Activated CD4-positive, alpha-beta T cell treated with anti-CD3 and anti-CD28 coated beads, Interleukin-2, amount 10 ng/mL, durations not matched to agents 7 days and 5 days (primary cell): Measurements from ENCODE around the gene ANLN. TPM values are rescaled to one million over a fixed set of nuclear protein-coding genes. Genes with fewer than 3 reads are reported as not detected.

ENCODE experiments used
- CTCF ChIA-PET: fragments of 350-600 bp; sonication (Branson Sonifier 250); formaldehyde crosslinking; loops from one replicate; lab custom pipeline; 2021; ENCODE audit warnings: antibody characterized with exemption; lab: Charles Lee
- POLR2A ChIA-PET: fragments of 350-600 bp; sonication (Branson Sonifier 250); formaldehyde crosslinking; loops from one replicate; lab custom pipeline; 2021; ENCODE audit warnings: antibody characterized with exemption; lab: Charles Lee
- DNase-seq: peaks from one replicate; pipeline ENCODE4 v3.0.0-alpha.2; 2020
- H3K27ac Mint-ChIP-seq: one replicate; pipeline ENCODE4 v1.8.0; 2021; ENCODE audit warnings: mild to moderate bottlenecking, moderate library complexity, mixed read lengths
- H3K27me3 Mint-ChIP-seq: one replicate; pipeline ENCODE4 v1.8.0; 2021; ENCODE audit warnings: mixed read lengths
- H3K36me3 Mint-ChIP-seq: one replicate; pipeline ENCODE4 v1.8.0; 2021; ENCODE audit warnings: low read depth, mixed read lengths
- H3K4me1 Mint-ChIP-seq: one replicate; pipeline ENCODE4 v1.8.0; 2021; ENCODE audit warnings: mixed read lengths
- H3K4me3 Mint-ChIP-seq: one replicate; pipeline ENCODE4 v1.8.0; 2021; ENCODE audit warnings: mild to moderate bottlenecking, moderate library complexity, mixed read lengths
- H3K9me3 Mint-ChIP-seq: one replicate; pipeline ENCODE4 v1.8.0; 2021; ENCODE audit warnings: mixed read lengths
- total RNA-seq, 2 experiments: library from RNA; stranded (reverse); gene quantifications; one replicate each; pipeline ENCODE4 v1.2.3, GENCODE V29; 2021

Gene ANLN, protein sequence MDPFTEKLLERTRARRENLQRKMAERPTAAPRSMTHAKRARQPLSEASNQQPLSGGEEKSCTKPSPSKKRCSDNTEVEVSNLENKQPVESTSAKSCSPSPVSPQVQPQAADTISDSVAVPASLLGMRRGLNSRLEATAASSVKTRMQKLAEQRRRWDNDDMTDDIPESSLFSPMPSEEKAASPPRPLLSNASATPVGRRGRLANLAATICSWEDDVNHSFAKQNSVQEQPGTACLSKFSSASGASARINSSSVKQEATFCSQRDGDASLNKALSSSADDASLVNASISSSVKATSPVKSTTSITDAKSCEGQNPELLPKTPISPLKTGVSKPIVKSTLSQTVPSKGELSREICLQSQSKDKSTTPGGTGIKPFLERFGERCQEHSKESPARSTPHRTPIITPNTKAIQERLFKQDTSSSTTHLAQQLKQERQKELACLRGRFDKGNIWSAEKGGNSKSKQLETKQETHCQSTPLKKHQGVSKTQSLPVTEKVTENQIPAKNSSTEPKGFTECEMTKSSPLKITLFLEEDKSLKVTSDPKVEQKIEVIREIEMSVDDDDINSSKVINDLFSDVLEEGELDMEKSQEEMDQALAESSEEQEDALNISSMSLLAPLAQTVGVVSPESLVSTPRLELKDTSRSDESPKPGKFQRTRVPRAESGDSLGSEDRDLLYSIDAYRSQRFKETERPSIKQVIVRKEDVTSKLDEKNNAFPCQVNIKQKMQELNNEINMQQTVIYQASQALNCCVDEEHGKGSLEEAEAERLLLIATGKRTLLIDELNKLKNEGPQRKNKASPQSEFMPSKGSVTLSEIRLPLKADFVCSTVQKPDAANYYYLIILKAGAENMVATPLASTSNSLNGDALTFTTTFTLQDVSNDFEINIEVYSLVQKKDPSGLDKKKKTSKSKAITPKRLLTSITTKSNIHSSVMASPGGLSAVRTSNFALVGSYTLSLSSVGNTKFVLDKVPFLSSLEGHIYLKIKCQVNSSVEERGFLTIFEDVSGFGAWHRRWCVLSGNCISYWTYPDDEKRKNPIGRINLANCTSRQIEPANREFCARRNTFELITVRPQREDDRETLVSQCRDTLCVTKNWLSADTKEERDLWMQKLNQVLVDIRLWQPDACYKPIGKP
- total RNA-seq: 100 to 1,000 TPM in 1 of 2 experiments, 10 to 100 TPM in 1; 87.9 to 100 TPM

DNA sequence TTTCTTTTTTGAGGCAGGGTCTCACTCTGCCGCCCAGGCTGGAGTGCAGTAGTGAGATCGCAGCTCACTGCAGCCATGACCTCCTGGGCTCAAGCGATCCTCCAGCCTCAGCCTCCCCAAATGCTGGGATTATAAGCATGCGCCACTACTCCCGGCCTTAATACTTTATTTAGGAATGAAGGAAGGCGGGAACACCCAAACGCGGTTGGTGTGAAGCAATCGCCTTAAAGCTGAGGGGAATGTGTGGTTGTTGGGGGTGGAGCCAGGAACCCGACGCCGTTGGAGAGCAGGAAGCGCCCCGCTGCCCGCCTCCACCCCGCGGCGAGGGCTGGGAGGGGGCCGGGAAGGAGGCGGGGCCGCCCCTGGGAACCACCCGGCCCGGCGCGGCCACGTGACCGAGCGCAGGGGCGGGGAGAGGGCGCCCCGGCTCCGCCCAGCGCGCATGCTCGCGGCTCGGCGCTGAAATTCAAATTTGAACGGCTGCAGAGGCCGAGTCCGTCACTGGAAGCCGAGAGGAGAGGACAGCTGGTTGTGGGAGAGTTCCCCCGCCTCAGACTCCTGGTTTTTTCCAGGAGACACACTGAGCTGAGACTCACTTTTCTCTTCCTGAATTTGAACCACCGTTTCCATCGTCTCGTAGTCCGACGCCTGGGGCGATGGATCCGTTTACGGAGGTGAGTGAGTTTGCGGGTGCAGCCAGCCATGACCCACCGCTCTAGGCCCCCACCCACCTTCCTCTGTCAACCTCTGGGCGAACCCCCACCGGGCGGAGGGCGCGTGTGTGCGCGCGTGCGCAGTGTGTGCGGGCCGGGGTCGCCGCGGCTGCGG lies at the start of gene ANLN:
TSS of gene ANLN (plus strand) at position 492 of the 828 bp plus-strand sequence. CDS start at position 657, 165 bp downstream.
- CTCF ChIA-PET: interaction anchor here (2.5 kb wide), 1 partner anchor 22 kb away, joined by 10 read pairs; a partner anchor contains a TSS
- Mint-ChIP-seq H3K9me3 (peaks cover under 1% of the 10 kb centered on the region), H3K27ac (peak within 1 kb of the TSS; percentile 92), H3K36me3 (peaks cover 31% of the 10 kb centered on the region), H3K4me1 (peaks cover 37% of the 10 kb centered on the region), H3K4me3 (peak within 1 kb of the TSS; percentile 82), H3K27me3 (peaks cover 8% of the 10 kb centered on the region)
- POLR2A ChIA-PET: no interaction called here
- DNase-seq: peak; percentile 84

DNA sequence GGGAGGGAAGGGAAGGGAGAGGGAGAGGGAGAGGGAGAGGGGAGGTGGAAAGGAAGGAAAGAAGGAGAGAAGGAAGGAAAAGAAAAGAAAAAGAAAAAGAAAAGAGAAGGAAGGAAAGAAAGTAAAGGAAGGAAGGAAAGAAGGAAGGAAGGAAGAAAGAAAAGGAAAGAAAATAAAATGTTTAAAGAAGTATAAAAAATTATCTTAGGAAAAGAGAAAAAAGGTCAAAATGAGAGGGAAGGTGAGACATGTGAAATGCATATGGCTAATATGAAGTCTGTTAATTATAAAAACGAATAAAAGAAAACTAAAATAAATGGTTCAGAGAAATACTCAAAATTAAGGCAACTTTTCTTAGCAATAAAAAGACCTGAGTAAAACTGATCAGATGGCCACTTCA lies 46.1 kb upstream of the ANLN start:
- Mint-ChIP-seq H3K9me3 (no peaks in the 10 kb centered on the region), H3K27me3 (peaks cover 10% of the 10 kb centered on the region), H3K27ac (no peak overlapping the region), H3K36me3 (no peaks in the 10 kb centered on the region), H3K4me1 (no peaks in the 10 kb centered on the region), H3K4me3 (no peak overlapping the region)
- DNase-seq: no peak
- POLR2A ChIA-PET: no interaction called here
- CTCF ChIA-PET: no interaction called here

DNA sequence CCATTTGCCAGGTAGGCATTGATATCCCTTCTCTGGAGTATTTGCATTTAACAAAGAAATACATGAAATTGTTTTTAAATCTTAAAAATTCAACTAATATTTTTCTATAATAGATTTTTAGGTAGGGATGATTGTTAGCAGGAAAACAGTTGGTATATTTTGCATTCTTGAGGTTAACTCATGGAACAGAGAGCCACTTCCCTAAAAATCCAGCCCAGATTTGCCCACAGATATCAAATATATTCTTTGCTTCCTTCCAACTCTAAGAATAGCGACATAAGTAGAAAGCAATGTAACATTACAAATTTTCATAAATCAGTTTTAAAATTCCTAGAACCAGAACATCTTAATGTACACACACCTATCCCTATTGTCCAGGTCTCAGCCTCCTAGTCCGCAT lies 45.0 kb upstream of the ANLN start:
- Mint-ChIP-seq H3K9me3 (no peaks in the 10 kb centered on the region), H3K27me3 (peaks cover 13% of the 10 kb centered on the region), H3K4me1 (no peaks in the 10 kb centered on the region), H3K4me3 (no peak overlapping the region), H3K27ac (no peak overlapping the region), H3K36me3 (no peaks in the 10 kb centered on the region)
- POLR2A ChIA-PET: no interaction called here
- DNase-seq: no peak
- CTCF ChIA-PET: no interaction called here

DNA sequence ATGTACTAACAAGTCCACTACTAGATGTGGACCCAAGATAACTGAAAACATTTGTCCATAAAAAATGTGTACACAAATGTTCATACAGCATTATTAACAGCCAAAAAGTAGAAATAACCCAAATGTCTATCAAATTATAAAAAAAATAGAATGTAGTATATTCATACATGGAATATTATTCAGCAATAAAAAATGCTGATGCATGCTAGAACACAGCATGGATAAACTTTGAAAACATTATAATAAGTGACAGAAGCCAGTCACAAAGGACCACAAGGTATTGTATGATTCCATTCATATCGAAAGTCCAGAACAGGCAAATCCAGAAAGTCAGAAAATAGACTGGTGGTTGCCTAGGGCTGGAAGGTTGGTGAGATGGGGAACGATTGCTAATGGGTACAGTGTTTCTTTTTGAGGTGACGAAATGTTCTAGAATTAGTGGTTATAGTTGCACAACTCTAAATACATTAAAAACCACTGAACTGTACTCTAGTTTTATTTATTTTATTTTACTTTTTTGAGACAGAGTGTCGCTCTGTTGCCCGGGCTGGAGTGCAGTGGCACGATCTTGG lies 43.3 kb upstream of the ANLN start:
- POLR2A ChIA-PET: no interaction called here
- no peaks in the 10 kb centered on the region for H3K9me3 Mint-ChIP-seq
- no peak overlapping the region for H3K27ac Mint-ChIP-seq
- H3K4me3 Mint-ChIP-seq: no peak overlapping the region
- H3K4me1 Mint-ChIP-seq: no peaks in the 10 kb centered on the region
- no peak for DNase-seq
- H3K36me3 Mint-ChIP-seq: no peaks in the 10 kb centered on the region
- peaks cover 15% of the 10 kb centered on the region for H3K27me3 Mint-ChIP-seq
- CTCF ChIA-PET: no interaction called here

DNA sequence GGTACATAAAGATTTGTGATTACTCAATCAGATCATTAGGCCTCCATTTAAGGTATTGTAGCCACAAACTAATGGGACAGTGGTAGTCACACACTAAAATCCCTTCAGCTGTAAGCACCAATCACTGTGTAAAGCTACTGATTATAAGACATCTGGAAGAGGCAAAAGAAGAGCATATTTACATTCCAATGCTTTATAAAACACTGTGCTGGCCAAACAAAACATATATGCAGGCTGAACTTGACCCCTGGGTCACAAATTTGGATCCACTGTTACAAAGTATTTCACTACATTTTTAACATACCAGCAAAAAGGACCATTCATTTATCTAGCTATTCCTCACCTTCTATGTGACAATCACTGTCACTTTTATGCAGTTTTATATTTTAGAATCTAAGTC lies 41.4 kb upstream of the ANLN start:
- no peaks in the 10 kb centered on the region for H3K9me3 Mint-ChIP-seq
- ChIA-PET POLR2A (no interaction called here), CTCF (interaction anchor here (0.6 to 1.0 kb wide), 3 partner anchors 30 to 427 kb away, joined by 3 read pairs; no protein-coding TSS in a partner anchor)
- no peaks in the 10 kb centered on the region for H3K36me3 Mint-ChIP-seq
- no peaks in the 10 kb centered on the region for H3K4me1 Mint-ChIP-seq
- no peak for DNase-seq
- peaks cover 15% of the 10 kb centered on the region for H3K27me3 Mint-ChIP-seq
- H3K4me3 Mint-ChIP-seq: no peak overlapping the region
- H3K27ac Mint-ChIP-seq: no peak overlapping the region

DNA sequence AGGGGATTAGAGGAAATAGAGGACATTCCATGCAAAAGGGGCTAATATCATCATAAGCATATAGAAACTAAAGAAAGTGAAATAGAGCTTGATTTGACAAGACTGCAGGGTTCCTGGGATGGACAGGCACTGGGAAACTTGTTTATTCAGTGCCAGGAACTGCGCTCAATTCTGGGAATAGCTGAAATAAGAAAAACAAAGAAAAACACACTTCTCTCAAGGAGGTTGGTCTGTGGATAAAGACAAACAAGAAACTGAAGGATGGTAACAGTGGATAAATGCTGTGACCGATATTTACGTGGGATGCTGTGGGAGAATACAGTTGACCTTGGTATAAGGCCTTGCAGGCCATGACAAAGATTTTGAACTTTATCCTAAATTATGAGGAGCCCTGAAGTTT lies 40.9 kb upstream of the ANLN start:
- Mint-ChIP-seq H3K36me3 (no peaks in the 10 kb centered on the region), H3K27me3 (peaks cover 15% of the 10 kb centered on the region), H3K4me1 (no peaks in the 10 kb centered on the region), H3K9me3 (no peaks in the 10 kb centered on the region), H3K4me3 (no peak overlapping the region), H3K27ac (no peak overlapping the region)
- ChIA-PET POLR2A (no interaction called here), CTCF (interaction anchor here (1.0 kb wide), 1 partner anchor 137 kb away, joined by 3 read pairs; no protein-coding TSS in a partner anchor)
- DNase-seq: no peak

DNA sequence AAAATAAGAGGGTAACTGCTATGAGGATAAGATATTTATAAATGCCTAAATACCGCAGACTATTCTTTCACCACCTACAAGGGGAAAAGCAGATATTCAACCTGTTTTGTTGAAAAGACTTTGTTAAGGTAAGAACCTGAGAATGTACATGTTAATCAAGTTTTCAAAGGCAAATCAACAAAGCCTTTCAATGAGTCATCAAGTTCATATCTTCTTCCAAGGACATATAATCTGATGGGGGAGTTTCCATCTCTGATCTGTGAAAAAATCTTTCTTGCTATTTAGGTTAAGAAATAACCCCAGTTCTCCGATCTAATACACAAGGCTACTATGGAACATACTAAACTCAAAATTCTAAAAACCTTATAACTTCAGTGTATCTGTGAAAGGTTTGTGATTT lies 40.0 kb upstream of the ANLN start:
- POLR2A ChIA-PET: no interaction called here
- CTCF ChIA-PET: no interaction called here
- no peaks in the 10 kb centered on the region for H3K9me3 Mint-ChIP-seq
- no peaks in the 10 kb centered on the region for H3K4me1 Mint-ChIP-seq
- H3K4me3 Mint-ChIP-seq: no peak overlapping the region
- H3K27me3 Mint-ChIP-seq: peaks cover 14% of the 10 kb centered on the region
- H3K36me3 Mint-ChIP-seq: no peaks in the 10 kb centered on the region
- DNase-seq: no peak
- no peak overlapping the region for H3K27ac Mint-ChIP-seq

DNA sequence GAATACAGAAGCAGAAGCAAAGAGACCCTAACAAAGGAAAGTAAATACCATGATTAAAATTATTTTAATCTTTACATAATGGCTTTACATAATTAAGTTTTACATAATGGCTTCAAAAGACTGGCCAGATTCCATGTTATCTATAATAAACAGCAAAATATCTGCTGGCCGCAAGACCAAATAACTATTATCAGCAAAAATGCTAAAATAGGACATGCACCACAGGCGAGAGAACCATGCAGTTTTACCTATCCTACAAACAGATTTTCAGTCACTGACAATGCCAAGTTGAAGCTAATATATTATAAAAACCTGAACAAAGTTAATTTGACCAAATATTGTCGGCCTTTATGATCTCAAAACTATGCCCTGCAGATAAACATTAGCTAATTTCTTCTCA lies 34.2 kb upstream of the ANLN start:
- no peaks in the 10 kb centered on the region for H3K9me3 Mint-ChIP-seq
- POLR2A ChIA-PET: no interaction called here
- no peak overlapping the region for H3K27ac Mint-ChIP-seq
- no peak for DNase-seq
- peaks cover 2% of the 10 kb centered on the region for H3K27me3 Mint-ChIP-seq
- no peaks in the 10 kb centered on the region for H3K36me3 Mint-ChIP-seq
- no peaks in the 10 kb centered on the region for H3K4me1 Mint-ChIP-seq
- no peak overlapping the region for H3K4me3 Mint-ChIP-seq
- CTCF ChIA-PET: interaction anchor here (0.6 kb wide), 1 partner anchor 128 kb away, joined by 3 read pairs; no protein-coding TSS in a partner anchor

DNA sequence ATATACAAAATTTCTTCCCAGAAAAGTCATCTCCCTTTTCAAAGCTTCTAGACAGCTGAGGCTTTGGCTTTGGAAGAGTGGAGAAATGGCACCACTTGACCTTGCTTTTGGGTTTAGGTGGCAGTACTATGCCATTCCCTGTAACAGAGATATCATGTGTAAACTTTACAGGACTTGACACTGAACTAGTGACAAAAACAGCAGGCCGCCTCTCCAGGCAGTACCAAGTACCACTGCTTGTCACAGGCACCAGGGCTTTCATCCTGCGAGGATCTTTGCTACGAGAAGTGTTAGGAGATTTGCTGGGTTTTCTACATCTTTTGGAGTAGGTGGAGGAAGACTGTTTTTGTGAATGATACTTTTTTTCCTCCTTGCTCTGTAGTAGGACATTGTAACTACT lies 32.6 kb upstream of the ANLN start:
- no peak overlapping the region for H3K27ac Mint-ChIP-seq
- no peaks in the 10 kb centered on the region for H3K36me3 Mint-ChIP-seq
- ChIA-PET CTCF (interaction anchor here (0.8 to 1.2 kb wide), 2 partner anchors 11 to 23 kb away, joined by 3 read pairs; no protein-coding TSS in a partner anchor), POLR2A (no interaction called here)
- no peaks in the 10 kb centered on the region for H3K4me1 Mint-ChIP-seq
- H3K27me3 Mint-ChIP-seq: peaks cover 5% of the 10 kb centered on the region
- no peak overlapping the region for H3K4me3 Mint-ChIP-seq
- H3K9me3 Mint-ChIP-seq: no peaks in the 10 kb centered on the region
- no peak for DNase-seq

DNA sequence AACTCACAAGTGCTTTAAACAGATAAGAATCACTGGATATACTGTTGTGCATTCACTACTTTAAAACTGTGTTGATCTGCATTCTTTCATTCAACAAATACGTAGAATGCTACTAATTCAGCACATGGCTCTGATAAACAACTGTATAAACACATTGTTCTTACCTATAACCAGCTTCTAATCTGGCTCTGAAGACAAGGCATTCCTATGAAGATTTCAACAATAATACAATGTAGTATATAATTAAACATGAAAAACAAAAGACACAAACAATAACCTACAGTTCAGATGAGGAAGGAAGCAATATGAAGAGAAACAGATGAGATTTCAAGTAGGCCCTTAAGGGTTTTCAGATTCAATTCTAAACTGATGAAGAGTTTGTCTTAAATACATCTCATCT lies 31.1 kb upstream of the ANLN start:
- no peak for DNase-seq
- no peak overlapping the region for H3K27ac Mint-ChIP-seq
- H3K4me1 Mint-ChIP-seq: no peaks in the 10 kb centered on the region
- no peak overlapping the region for H3K4me3 Mint-ChIP-seq
- H3K36me3 Mint-ChIP-seq: no peaks in the 10 kb centered on the region
- ChIA-PET CTCF (interaction anchor here (0.6 to 1.9 kb wide), 3 partner anchors 8 to 49 kb away, joined by 3 to 10 read pairs (median 3); a partner anchor contains a TSS), POLR2A (no interaction called here)
- H3K27me3 Mint-ChIP-seq: peaks cover 11% of the 10 kb centered on the region
- H3K9me3 Mint-ChIP-seq: no peaks in the 10 kb centered on the region

DNA sequence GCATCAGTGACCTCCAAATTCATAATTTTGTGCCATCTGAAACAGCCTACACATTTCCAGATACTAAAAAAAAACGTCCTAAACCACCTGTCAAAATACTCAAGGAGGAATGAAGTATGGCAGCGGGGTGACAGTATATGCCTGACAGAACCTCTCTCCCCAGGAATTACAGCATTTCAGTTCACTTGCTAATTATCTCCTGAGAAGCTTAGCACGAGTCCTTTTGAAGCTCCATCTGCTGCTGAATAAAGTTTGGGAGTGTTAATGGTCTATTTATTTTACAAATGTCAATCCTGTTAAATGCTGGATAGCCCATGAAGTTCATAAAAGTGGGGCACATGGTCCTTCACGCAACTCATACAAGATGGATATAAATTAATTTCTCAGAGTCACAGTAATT lies 29.4 kb upstream of the ANLN start:
- CTCF ChIA-PET: interaction anchor here (0.6 to 1.7 kb wide), 2 partner anchors 41 to 1325 kb away, joined by 3 to 5 read pairs; no protein-coding TSS in a partner anchor
- POLR2A ChIA-PET: no interaction called here
- H3K4me1 Mint-ChIP-seq: no peaks in the 10 kb centered on the region

More for the DNA sequence above, 29.4 kb upstream of the ANLN start:
- DNase-seq: no peak
- Mint-ChIP-seq H3K9me3 (no peaks in the 10 kb centered on the region), H3K4me3 (no peak overlapping the region), H3K36me3 (no peaks in the 10 kb centered on the region), H3K27ac (no peak overlapping the region), H3K27me3 (peaks cover 18% of the 10 kb centered on the region)
